H1 (cell line): ENCODE results near the gene FBXO8. TPM values are rescaled to one million over a fixed set of nuclear protein-coding genes. Genes with fewer than 3 reads are reported as not detected.

ENCODE experiments used
- CTCF ChIA-PET: fragments of 300-600 bp; sonication (Branson Sonifier 250); formaldehyde crosslinking; loops from one replicate; lab custom pipeline; 2021; ENCODE audit not compliant: partially characterized antibody; lab: Charles Lee
- POLR2A ChIA-PET: fragments of 300-600 bp; sonication (Branson Sonifier 250); formaldehyde crosslinking; loops from one replicate; lab custom pipeline; 2021; ENCODE audit warnings: inconsistent platforms; ENCODE audit not compliant: partially characterized antibody; lab: Charles Lee
- DNase-seq, 2 experiments: peaks; one replicate each; pipeline versions ENCODE4 v3.0.0 to v3.0.0-alpha.2; 2010 to 2022; ENCODE audit warnings: low spot score in 2 of 2, low read depth in 1 of 2, mixed read lengths in 1 of 2
- FAIRE-seq: peaks from 2 replicates; lab custom pipeline; 2011; peaks lifted over from hg19 to GRCh38; lab: Jason Lieb, UNC
- H2AFZ ChIP-seq: 2 replicates; pipeline ENCODE4 v1.8.1; 2012; ENCODE audit warnings: low read length, inconsistent platforms
- H2AK5ac ChIP-seq: 2 replicates; pipeline ENCODE4 v1.6.1; 2013; ENCODE audit warnings: low read depth, low read length
- H2BK120ac ChIP-seq: replicated peaks from 2 replicates; pipeline ENCODE3; 2013; ENCODE audit warnings: low read depth, low read length, inconsistent platforms
- H2BK12ac ChIP-seq: 2 replicates; pipeline ENCODE4 v1.6.1; 2013; ENCODE audit warnings: low read depth, low read length
- H2BK15ac ChIP-seq: 2 replicates; pipeline ENCODE4 v1.6.1; 2013; ENCODE audit warnings: low read length
- H2BK20ac ChIP-seq: 2 replicates; pipeline ENCODE4 v1.6.1; 2013; ENCODE audit warnings: low read length
- H2BK5ac ChIP-seq: 2 replicates; pipeline ENCODE4 v1.6.1; 2013; ENCODE audit warnings: low read depth, low read length
- H3K14ac ChIP-seq: 2 replicates; pipeline ENCODE4 v1.6.1; 2013; ENCODE audit warnings: inconsistent platforms; ENCODE audit not compliant: insufficient read length
- H3K18ac ChIP-seq: 2 replicates; pipeline ENCODE4 v1.6.1; 2013; ENCODE audit warnings: low read length; ENCODE audit errors: extremely low read depth
- H3K23ac ChIP-seq: 2 replicates; pipeline ENCODE4 v1.6.1; 2013; ENCODE audit warnings: inconsistent platforms; ENCODE audit not compliant: insufficient read length
- H3K23me2 ChIP-seq: 2 replicates; pipeline ENCODE4 v1.6.1; 2013; ENCODE audit warnings: low read depth, low read length
- H3K27ac ChIP-seq: 2 replicates; pipeline ENCODE4 v1.6.1; 2011; ENCODE audit warnings: low read depth, low read length, inconsistent platforms
- H3K27me3 ChIP-seq, 4 experiments: replicated peaks in 1 of 4; 1 replicate in 1 of 4; 2 replicates in 3 of 4; pipeline versions ENCODE4 v1.6.1 to v1.8.1; 2011 to 2013; ENCODE audit warnings: low read length in 3 of 4, mild to moderate bottlenecking in 3 of 4, inconsistent platforms in 2 of 4, mixed read lengths in 2 of 4, moderate library complexity in 1 of 4; ENCODE audit not compliant: control insufficient read depth in 3 of 4, insufficient read depth in 3 of 4; ENCODE audit errors: extremely low read depth in 1 of 4
- H3K36me3 ChIP-seq, 4 experiments: 2 replicates each; pipeline versions ENCODE4 v1.6.1 to v1.8.1; 2011 to 2013; ENCODE audit warnings: mild to moderate bottlenecking in 4 of 4, low read length in 3 of 4, moderate library complexity in 2 of 4, control low read depth in 1 of 4, inconsistent platforms in 1 of 4; ENCODE audit not compliant: insufficient read depth in 4 of 4, control insufficient read depth in 2 of 4
- H3K4ac ChIP-seq: replicated peaks from 2 replicates; pipeline ENCODE3; 2013; ENCODE audit warnings: low read length, low read depth, mixed read lengths, inconsistent platforms; ENCODE audit not compliant: insufficient read length
- H3K4me1 ChIP-seq, 4 experiments: replicated peaks in 1 of 4; 1 replicate in 1 of 4; 2 replicates in 3 of 4; pipeline versions ENCODE4 v1.6.1 to v1.8.1; 2011 to 2013; ENCODE audit warnings: low read length in 3 of 4, inconsistent platforms in 2 of 4, mixed read lengths in 1 of 4; ENCODE audit not compliant: insufficient read depth in 4 of 4, control insufficient read depth in 3 of 4
- H3K4me2 ChIP-seq, 2 experiments: 2 replicates each; pipeline versions ENCODE4 v1.6.1 to v1.8.1; 2011 to 2013; ENCODE audit warnings: low read depth in 2 of 2, low read length in 2 of 2, control low read depth in 1 of 2, inconsistent platforms in 1 of 2, mild to moderate bottlenecking in 1 of 2; ENCODE audit not compliant: insufficient read depth in 1 of 2
- H3K4me3 ChIP-seq, 4 experiments: fragments of 200-600, 300-600 bp in 1 of 4; sonication (generic), shearing (Covaris generic), sonication (Bioruptor Twin) in 1 of 4; 2 replicates each; pipeline versions ENCODE4 v1.5.1 to v1.8.1; 2011 to 2016; ENCODE audit warnings: low read length in 4 of 4, low read depth in 3 of 4, control low read depth in 2 of 4, inconsistent platforms in 2 of 4, mild to moderate bottlenecking in 2 of 4, mixed read lengths in 1 of 4, moderate library complexity in 1 of 4; ENCODE audit not compliant: insufficient read depth in 2 of 4; ENCODE audit errors: extremely low read depth in 1 of 4
- H3K56ac ChIP-seq: replicated peaks from 2 replicates; pipeline ENCODE3; 2013; ENCODE audit warnings: low read depth, mild to moderate bottlenecking, mixed read lengths, low read length, inconsistent platforms; ENCODE audit not compliant: insufficient read length
- H3K79me1 ChIP-seq: 2 replicates; pipeline ENCODE4 v1.6.1; 2013; ENCODE audit warnings: low read depth, low read length, control low read depth
- H3K79me2 ChIP-seq, 2 experiments: 2 replicates each; pipeline versions ENCODE4 v1.6.1 to v1.8.1; 2012 to 2013; ENCODE audit warnings: low read length in 2 of 2, mild to moderate bottlenecking in 2 of 2, inconsistent platforms in 1 of 2; ENCODE audit not compliant: insufficient read depth in 2 of 2, control insufficient read depth in 1 of 2
- H3K9ac ChIP-seq, 4 experiments: replicated peaks in 1 of 4; 1 replicate in 1 of 4; 2 replicates in 3 of 4; pipeline versions ENCODE4 v1.6.1 to v1.8.1; 2011 to 2013; ENCODE audit warnings: low read depth in 3 of 4, low read length in 3 of 4, control low read depth in 2 of 4, mild to moderate bottlenecking in 2 of 4, moderate library complexity in 2 of 4, inconsistent platforms in 1 of 4; ENCODE audit errors: extremely low read depth in 1 of 4
- H3K9me3 ChIP-seq, 2 experiments: 2 replicates each; pipeline versions ENCODE4 v1.6.1 to v1.8.1; 2012 to 2013; ENCODE audit warnings: mild to moderate bottlenecking in 2 of 2, moderate library complexity in 2 of 2, control low read depth in 1 of 2, inconsistent platforms in 1 of 2, low read depth in 1 of 2, low read length in 1 of 2, mixed read lengths in 1 of 2; ENCODE audit not compliant: insufficient read depth in 2 of 2
- H4K20me1 ChIP-seq, 2 experiments: replicated peaks in 1 of 2; 2 replicates each; pipeline versions ENCODE3 to v1.8.1; 2011 to 2013; ENCODE audit warnings: inconsistent platforms in 2 of 2, low read length in 2 of 2, mild to moderate bottlenecking in 1 of 2; ENCODE audit not compliant: insufficient read depth in 2 of 2, control insufficient read depth in 1 of 2
- H4K5ac ChIP-seq: 2 replicates; pipeline ENCODE4 v1.6.1; 2013; ENCODE audit warnings: low read length, low read depth, mixed read lengths, inconsistent platforms; ENCODE audit not compliant: insufficient read length
- H4K8ac ChIP-seq: 2 replicates; pipeline ENCODE4 v1.8.0; 2013; ENCODE audit warnings: mild to moderate bottlenecking, moderate library complexity, low read length, inconsistent platforms; ENCODE audit not compliant: insufficient read depth; ENCODE audit errors: extremely low read depth
- H4K91ac ChIP-seq: replicated peaks from 2 replicates; pipeline ENCODE3; 2013; ENCODE audit warnings: low read length, mixed read lengths, inconsistent platforms; ENCODE audit not compliant: insufficient read length
- CBX5 ChIP-seq: fragments of 300-800, 300-1000 bp; sonication (generic); IDR thresholded peaks from 2 replicates; pipeline ENCODE4 v1.7.1; 2016; ENCODE audit warnings: antibody characterized with exemption, low read length, low read depth
- EGR1 ChIP-seq: IDR thresholded peaks from 2 replicates; pipeline ENCODE4 v1.6.1; 2011; ENCODE audit warnings: low read depth, low read length, borderline replicate concordance
- NRF1 ChIP-seq: IDR thresholded peaks from 2 replicates; pipeline ENCODE4 v1.6.1; 2011; ENCODE audit warnings: mild to moderate bottlenecking, low read depth, low read length, improper control_type of control experiment
- SIN3A ChIP-seq, 2 experiments: IDR thresholded peaks in 1 of 2; conservative IDR thresholded peaks in 1 of 2; 2 replicates each; pipeline ENCODE4 v1.6.1; 2011 to 2012; ENCODE audit warnings: low read length in 2 of 2, improper control_type of control experiment in 1 of 2, low read depth in 1 of 2, mild to moderate bottlenecking in 1 of 2
- SP4 ChIP-seq: IDR thresholded peaks from 2 replicates; pipeline ENCODE4 v1.6.1; 2012; ENCODE audit warnings: low read length, inconsistent platforms
- SRF ChIP-seq: IDR thresholded peaks from 2 replicates; pipeline ENCODE4 v1.6.1; 2011; ENCODE audit warnings: mild to moderate bottlenecking, low read depth, low read length, moderate library complexity
- TEAD4 ChIP-seq: IDR thresholded peaks from 2 replicates; pipeline ENCODE4 v1.6.1; 2012; ENCODE audit warnings: low read depth, low read length, inconsistent platforms, mixed read lengths
- WGBS, 2 experiments: shearing (Covaris generic) in 1 of 2; methylation state at CpG; one replicate each; pipeline versions ENCODE4 v1.1.6 to v1.1.7; 2013 to 2015; ENCODE audit warnings: low lambda C conversion rate in 2 of 2, mixed read lengths in 2 of 2, inconsistent platforms in 1 of 2, low coverage in 1 of 2, missing lambda C conversion rate in 1 of 2; ENCODE audit not compliant: insufficient replicate concordance in 2 of 2, insufficient coverage in 1 of 2, insufficient read length in 1 of 2; ENCODE audit errors: extremely low coverage in 1 of 2, missing lambda C conversion rate in 1 of 2; 5-methylcytosine and 5-hydroxymethylcytosine counted together
- polyA plus RNA-seq, 7 experiments: library from polyadenylated mRNA; depleted of rRNA in 3 of 7; stranded (reverse) in 5 of 7; unstranded in 2 of 7; fragments of >200 nt in 5 of 7; fragments of 200-250 nt in 2 of 7; gene quantifications; 1 replicate in 5 of 7; 2 replicates in 1 of 7; 4 replicates in 1 of 7; pipeline versions ENCODE4 v1.2.1 to v1.2.3, GENCODE V29; 2011 to 2013; ENCODE audit warnings: missing spikeins in 2 of 7, mixed read lengths in 2 of 7
- total RNA-seq: library from RNA; stranded (reverse); fragmentation: NEBNext Ultra II Directional; extraction: Animal tissue kit (Norgen Biotek cat#: 25700); gene quantifications from 2 replicates; pipeline ENCODE4 v1.2.1, GENCODE V29; 2021
- TF ChIP-seq, protein P1 (sequence below): IDR thresholded peaks from 2 replicates; pipeline ENCODE4 v1.6.1; 2011; ENCODE audit warnings: low read depth, mild to moderate bottlenecking, low read length; ENCODE audit not compliant: insufficient read depth

Gene FBXO8
- total and polyA plus RNA-seq, 2 of the 8 experiments (the other 6 are each of a cell fraction or from before 2014, with no cell fraction given): 5.1 to 7.5 TPM

DNA sequence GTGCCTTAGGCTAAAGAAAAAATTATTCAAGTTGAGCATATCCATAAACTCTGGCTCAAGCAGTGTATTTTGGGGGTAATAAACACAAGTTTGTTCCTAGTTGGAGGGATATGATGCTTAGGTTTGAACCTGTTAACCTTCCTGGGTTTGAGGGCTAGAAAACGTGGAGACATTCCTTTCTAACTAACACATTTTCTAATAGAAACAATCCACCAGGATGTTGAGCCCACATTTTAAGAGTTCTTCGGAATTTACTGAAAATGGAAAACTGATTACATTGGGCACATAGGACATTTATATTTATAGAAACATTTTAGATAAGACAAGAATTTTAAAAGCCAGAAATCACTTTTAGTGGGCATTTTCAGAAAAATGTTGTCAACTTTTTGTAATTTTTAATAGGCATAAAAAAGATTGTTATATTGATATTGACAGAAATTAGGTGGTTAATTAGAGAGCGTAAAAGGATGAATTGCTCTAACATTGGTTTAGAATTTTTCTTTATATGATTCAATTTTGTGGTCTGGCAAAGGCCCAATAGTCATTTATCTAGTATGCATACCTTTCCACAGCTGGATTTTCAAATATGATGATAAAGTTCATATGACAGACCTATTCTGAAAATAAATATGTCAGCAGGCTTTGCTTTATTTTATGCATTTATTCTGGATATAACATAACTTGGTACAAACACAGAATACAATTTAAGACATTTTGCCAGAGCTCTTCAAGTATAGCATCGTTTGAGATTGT is 49.5 kb upstream of the FBXO8 start:
- no peak overlapping the region for H3K27ac ChIP-seq
- no peak overlapping the region for H3K18ac ChIP-seq
- H3K14ac ChIP-seq: no peak overlapping the region
- H2BK5ac ChIP-seq: no peak overlapping the region
- no peak overlapping the region for H2BK20ac ChIP-seq
- H4K8ac ChIP-seq: no peak overlapping the region
- H4K20me1 ChIP-seq: no peaks in the 10 kb centered on the region
- no peak overlapping the region for H3K4me2 ChIP-seq
- H2AK5ac ChIP-seq: no peak overlapping the region
- H3K23ac ChIP-seq: no peak overlapping the region
- no peak overlapping the region for H3K4me3 ChIP-seq
- no peak overlapping the region for H4K5ac ChIP-seq
- CTCF ChIA-PET: no interaction called here
- no peaks in the 10 kb centered on the region for H3K36me3 ChIP-seq
- WGBS, 2 experiments: 88 to 100% methylated on average over 1 to 4 of the region's 4 CpGs
- H3K56ac ChIP-seq: no peak overlapping the region
- H3K27me3 ChIP-seq: no peaks in the 10 kb centered on the region
- no peak overlapping the region for H2BK120ac ChIP-seq
- no peaks in the 10 kb centered on the region for H3K4me1 ChIP-seq
- H2BK15ac ChIP-seq: no peak overlapping the region
- no peaks in the 10 kb centered on the region for H3K9me3 ChIP-seq
- FAIRE-seq (no peak), DNase-seq (no peak)
- no peak overlapping the region for H3K4ac ChIP-seq
- TF ChIP-seq NRF1 (no peak), TEAD4 (no peak), SP4 (no peak), SRF (no peak), CBX5 (no peak), SIN3A (conservative IDR thresholded peaks at IDR 0.05 in 1 of 2, IDR thresholded peaks at IDR 0.05 in 1 of 2; ENCODE audit: low read depth in 1 of 2, low read length in 2 of 2) (no peak), EGR1 (no peak)
- TF ChIP-seq, protein P1, sequence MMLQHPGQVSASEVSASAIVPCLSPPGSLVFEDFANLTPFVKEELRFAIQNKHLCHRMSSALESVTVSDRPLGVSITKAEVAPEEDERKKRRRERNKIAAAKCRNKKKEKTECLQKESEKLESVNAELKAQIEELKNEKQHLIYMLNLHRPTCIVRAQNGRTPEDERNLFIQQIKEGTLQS: no peak
- H2AFZ ChIP-seq: no peak overlapping the region
- H4K91ac ChIP-seq: no peak overlapping the region
- no peaks in the 10 kb centered on the region for H3K79me1 ChIP-seq
- H3K9ac ChIP-seq: no peak overlapping the region
- no peaks in the 10 kb centered on the region for H3K79me2 ChIP-seq
- POLR2A ChIA-PET: no interaction called here
- H2BK12ac ChIP-seq: no peak overlapping the region
- H3K23me2 ChIP-seq: no peaks in the 10 kb centered on the region
